K562 treated with DMSO at 1 percent for 24 hours (cell line): ENCODE data around the gene LRP8. TPM values are rescaled to one million over a fixed set of nuclear protein-coding genes. Genes with fewer than 3 reads are reported as not detected.

Experiments used
- total RNA-seq: library from RNA; unstranded; fragments of 300-600 nt; gene quantifications from 2 replicates; pipeline ENCODE4 v1.2.3, GENCODE V29; 2022; ENCODE audit warnings: low read depth; ENCODE audit not compliant: insufficient read depth

LRP8 gene
- total RNA-seq = 25.1 and 29.5 TPM in 2 replicates

GRCh38 chr1:53328009-53328461 is at the start of gene LRP8:
TSS of gene LRP8 (minus strand) at chr1:53328070. CDS start at chr1:53327912, 158 bp downstream.

GRCh38 chr1:53238197-53239155 is 89.4 kb downstream of the LRP8 start, which contains the start of gene MAGOH:
TSS of gene MAGOH (minus strand) at chr1:53238518. CDS start at chr1:53238448, 70 bp downstream.

GRCh38 chr1:53220171-53220961 is 107.5 kb downstream of the LRP8 start, which contains the start of gene CZIB:
TSS of gene CZIB (minus strand) at chr1:53220634. CDS start at chr1:53220575, 59 bp downstream.

GRCh38 chr1:53196485-53197290 is 131.2 kb downstream of the LRP8 start, which contains the start of gene CPT2:
TSS of gene CPT2 (plus strand) at chr1:53196824. CDS start at chr1:53196944, 120 bp downstream.

Other genes with a start within 250 kb of the LRP8 start
- not detected in 2 replicates for gene SLC1A7, start 185.4 kb downstream of the LRP8 start, total RNA-seq
- gene CPT2, start 131.2 kb downstream of the LRP8 start, total RNA-seq = 39.9 and 42.1 TPM in 2 replicates
- 71.1 and 79.4 TPM in 2 replicates for gene CZIB, start 107.4 kb downstream of the LRP8 start, total RNA-seq
- 81.8 and 86.8 TPM in 2 replicates for gene MAGOH, start 89.6 kb downstream of the LRP8 start, total RNA-seq
- not detected in 2 replicates for gene DMRTB1, start 131.3 kb upstream of the LRP8 start, total RNA-seq